GM19043 (cell line): ENCODE measurements around the gene PFKFB2.
A peak's percentile ranks its signal among the peaks of the same experiment; 100 is the strongest.

Experiments used
- ATAC-seq: cut with Tn5 transposase; IDR thresholded peaks from one replicate; pipeline ENCODE4 v1.9.1; 2021; ENCODE audit warnings: low read depth; ENCODE audit not compliant: unreplicated experiment

Gene PFKFB2

GRCh38 chr1:207052911-207053769 lies at the start of gene PFKFB2:
PFKFB2 (plus strand) TSS chr1:207053275; CDS start chr1:207054718, 1,443 bp downstream.
- ATAC-seq: peak; percentile 67

GRCh38 chr1:207004931-207005830 lies 47.9 kb upstream of the PFKFB2 start:
- no peak for ATAC-seq

- no peak for ATAC-seq
Observed at GRCh38 chr1:207006083-207006482, 47.0 kb upstream of the PFKFB2 start.

DNA sequence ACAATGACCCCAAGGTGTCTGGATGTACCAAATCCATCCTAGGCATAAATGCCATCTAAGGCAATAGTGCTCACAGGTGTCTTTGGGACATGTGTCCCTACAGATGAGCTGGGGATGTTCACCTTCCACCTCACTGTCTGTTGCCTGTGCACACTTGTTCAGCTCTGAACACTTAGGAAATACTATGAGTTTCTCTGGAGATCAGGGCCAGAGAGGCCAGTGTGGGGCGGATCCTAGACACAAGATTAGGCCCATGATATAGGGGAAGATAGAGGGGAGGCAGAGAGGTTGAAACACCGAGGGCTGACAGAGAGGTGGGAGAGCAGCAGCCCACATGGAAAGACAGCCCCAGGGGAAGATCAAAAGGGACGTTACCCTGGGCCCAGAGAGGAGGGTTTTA lies 46.2 kb upstream of the PFKFB2 start:
- ATAC-seq: no peak

DNA sequence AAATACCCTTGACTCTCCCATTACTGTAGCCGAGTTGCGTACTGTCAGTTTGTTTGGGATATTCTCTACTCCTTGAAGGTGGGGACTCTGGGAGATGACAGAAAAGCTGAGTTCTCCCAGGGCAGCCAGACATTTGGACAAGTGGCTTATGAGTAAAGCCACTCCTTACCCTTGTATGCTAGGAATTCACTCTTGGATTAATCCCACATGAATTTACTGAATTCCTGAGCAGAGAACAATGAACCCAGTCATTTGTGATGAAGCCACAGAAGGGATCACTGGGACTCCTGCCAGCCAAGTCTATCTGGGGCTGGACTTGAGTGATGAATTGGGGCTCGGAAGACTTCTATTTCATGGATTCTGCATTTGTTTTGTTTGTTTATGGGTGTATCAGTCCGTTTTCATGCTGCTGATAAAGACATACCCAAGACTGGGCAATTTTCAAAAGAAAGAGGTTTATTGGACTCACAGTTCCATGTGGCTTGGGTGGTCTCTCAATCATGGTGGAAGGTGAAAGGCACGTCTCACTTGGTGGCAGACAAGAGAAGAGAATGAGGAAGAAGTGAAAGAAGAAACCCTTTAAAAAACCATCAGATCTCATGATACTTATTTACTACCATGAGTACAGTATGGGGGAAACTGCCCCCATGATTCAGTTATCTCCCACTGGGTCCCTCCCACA lies 45.6 kb upstream of the PFKFB2 start:
- ATAC-seq: no peak

- no peak for ATAC-seq
Observed at GRCh38 chr1:207009182-207009850, 43.8 kb upstream of the PFKFB2 start.

GRCh38 chr1:207009945-207010344 lies 43.1 kb upstream of the PFKFB2 start:
- no peak for ATAC-seq

DNA sequence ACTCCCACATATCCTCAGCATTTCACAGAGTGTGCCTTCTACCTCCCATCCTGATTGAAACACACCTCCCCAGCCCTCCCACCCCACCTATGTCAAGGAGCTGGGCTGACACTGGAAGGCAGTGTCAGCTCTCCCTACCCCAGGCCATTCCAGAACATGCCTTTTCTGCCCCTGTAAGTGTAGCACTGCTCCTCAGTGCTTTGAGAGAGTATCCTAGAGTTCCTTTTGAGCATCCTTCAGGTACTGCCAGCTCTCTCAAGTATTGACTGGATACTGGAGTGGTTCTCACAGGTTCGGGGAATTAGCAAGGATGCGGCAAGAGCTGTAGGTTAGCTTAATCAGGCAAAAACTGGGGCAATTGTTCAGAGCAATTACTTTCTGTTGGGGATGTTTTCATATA lies 42.3 kb upstream of the PFKFB2 start:
- ATAC-seq: no peak

- ATAC-seq: no peak
Observed at GRCh38 chr1:207013321-207014085, 39.6 kb upstream of the PFKFB2 start.

DNA sequence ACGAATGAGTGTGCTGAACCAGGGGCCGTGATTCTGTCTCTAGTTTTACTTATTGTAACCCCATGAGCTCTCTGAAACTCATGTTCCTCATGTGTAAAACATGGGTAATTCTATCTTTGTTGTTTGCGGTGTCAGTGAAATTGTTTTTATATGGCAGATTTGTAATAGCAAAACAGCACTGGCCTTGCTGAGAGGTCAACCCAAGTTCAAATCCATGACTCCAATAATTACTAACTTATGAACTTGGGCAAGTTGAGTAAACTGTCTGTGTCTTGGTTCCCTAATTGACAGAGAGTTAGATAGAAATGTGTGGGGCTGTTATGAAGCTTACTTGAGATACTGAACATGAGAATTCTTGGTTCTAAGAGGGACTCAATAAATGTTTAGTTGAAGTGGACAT lies 38.3 kb upstream of the PFKFB2 start:
- no peak for ATAC-seq

DNA sequence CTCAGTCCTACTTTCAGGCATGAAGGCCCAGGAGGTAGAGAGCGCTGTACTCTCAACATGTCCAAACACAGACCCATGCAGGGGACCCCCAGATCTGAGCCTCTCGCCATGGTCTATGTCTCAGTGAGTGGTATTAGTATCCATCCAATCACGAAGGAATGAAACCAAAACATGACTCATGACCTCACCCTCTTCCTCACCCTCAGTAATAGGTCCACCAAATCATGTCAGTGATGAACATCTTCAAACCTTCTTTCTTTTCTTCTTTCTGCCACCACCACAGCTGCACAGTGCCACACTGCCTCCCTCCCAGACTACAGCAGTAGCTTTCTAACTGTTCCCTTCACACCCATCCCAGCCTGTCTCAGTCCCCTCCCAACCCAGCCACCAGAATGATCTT lies 37.3 kb upstream of the PFKFB2 start:
- no peak for ATAC-seq

- no peak for ATAC-seq
Observed at GRCh38 chr1:207017615-207018559, 35.2 kb upstream of the PFKFB2 start.

GRCh38 chr1:207018707-207019106 lies 34.4 kb upstream of the PFKFB2 start:
- no peak for ATAC-seq

DNA sequence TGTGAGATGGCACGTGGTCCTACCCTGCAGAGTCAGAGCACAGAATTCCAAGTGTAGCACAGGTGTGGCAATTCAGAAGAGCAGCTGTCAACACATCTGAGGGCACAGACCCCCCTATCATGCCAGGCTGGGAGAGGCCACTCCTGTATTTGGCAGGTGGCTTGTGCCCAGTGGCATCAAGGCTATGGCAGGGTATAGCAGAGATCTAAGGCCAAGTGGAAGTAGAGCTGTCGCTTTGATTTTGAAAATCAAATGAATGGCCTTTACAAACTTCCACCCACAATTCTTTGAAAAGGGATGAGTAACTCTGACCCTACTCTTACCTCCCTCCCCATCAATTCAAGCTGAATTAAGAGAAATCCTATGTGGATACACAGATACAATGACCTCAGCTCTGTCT lies 33.9 kb upstream of the PFKFB2 start:
- no peak for ATAC-seq

DNA sequence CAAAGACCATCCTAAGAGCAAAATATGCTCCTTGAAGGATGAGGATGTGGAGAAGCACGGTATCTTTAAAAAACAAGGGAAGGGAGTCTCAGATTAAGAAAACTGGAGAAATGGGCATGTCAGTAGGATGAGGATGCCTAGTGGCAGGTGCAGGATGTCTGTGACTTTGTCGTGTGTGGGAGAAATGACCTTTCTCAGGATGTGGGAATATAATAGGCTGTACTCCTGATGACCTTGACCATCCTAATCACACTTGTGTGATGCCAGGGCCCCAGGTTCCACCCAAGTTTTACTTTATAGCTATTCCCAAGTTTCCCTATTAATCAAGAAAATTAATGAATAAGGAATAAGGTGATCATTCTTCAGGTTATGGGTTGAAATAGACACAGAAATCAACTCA lies 33.4 kb upstream of the PFKFB2 start:
- ATAC-seq: no peak

GRCh38 chr1:207020065-207020708 lies 32.9 kb upstream of the PFKFB2 start:
- no peak for ATAC-seq

DNA sequence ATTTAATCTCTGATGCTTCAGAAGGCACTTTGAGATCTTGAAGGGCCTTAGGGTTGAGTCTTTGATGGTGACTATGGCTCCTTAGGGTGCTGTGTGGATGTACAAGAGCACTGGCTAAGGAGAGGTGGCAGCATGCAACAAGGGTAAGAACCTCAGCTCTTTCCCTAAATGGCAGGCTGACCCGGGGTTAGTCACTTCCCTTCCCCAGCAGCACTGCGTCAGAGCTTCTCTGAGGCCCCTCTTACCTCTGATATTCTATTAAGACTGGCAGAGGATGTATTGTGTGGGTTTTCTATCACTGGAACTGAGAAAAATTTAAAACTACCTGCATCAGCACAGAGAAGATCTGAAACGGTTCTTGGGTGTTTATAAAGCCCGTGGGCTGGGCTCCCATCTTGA lies 32.4 kb upstream of the PFKFB2 start:
- no peak for ATAC-seq
